GM23338 (cell line): ENCODE data around the gene TM7SF2. TPM values are rescaled to one million over a fixed set of nuclear protein-coding genes. Genes with fewer than 3 reads are reported as not detected.

Experiments used
- ATAC-seq: fragments of 200-7000 bp; cut with Tn5 transposase; 3 replicates; pipeline ENCODE4 v1.9.1; 2020
- DNase-seq: peaks from one replicate; pipeline ENCODE4 v3.0.0-alpha.2; 2015; ENCODE audit warnings: low spot score
- H2AFZ ChIP-seq: fragments of 200-600 bp; sonication (generic); 2 replicates; pipeline ENCODE4 v1.8.0; 2016; ENCODE audit warnings: antibody characterized with exemption, mild to moderate bottlenecking, moderate library complexity
- H3F3A ChIP-seq: fragments of 200-600 bp; sonication (generic); replicated peaks from 2 replicates; pipeline ENCODE4 v1.8.0; 2017; ENCODE audit warnings: antibody characterized with exemption, mixed run types, low read depth
- H3K27ac ChIP-seq: fragments of 200-600 bp; sonication (generic); 2 replicates; pipeline ENCODE4 v1.6.1; 2016; ENCODE audit warnings: low read depth
- H3K27me3 ChIP-seq: fragments of 200-600 bp; sonication (generic); 2 replicates; pipeline ENCODE4 v1.8.0; 2016; ENCODE audit warnings: mild to moderate bottlenecking, mixed run types, moderate library complexity; ENCODE audit not compliant: insufficient read depth
- H3K36me3 ChIP-seq: fragments of 200-600 bp; sonication (generic); 2 replicates; pipeline ENCODE4 v1.8.0; 2016; ENCODE audit warnings: mild to moderate bottlenecking; ENCODE audit not compliant: insufficient read depth
- H3K4me1 ChIP-seq: fragments of 200-600 bp; sonication (generic); 2 replicates; pipeline ENCODE4 v1.8.0; 2016; ENCODE audit warnings: mild to moderate bottlenecking, moderate library complexity; ENCODE audit not compliant: insufficient read depth
- H3K4me2 ChIP-seq: fragments of 200-600 bp; sonication (generic); 2 replicates; pipeline ENCODE4 v1.7.1; 2017; ENCODE audit warnings: mixed run types
- H3K4me3 ChIP-seq: fragments of 200-600 bp; sonication (generic); 2 replicates; pipeline ENCODE4 v1.6.1; 2016; ENCODE audit warnings: mixed run types
- H3K79me2 ChIP-seq: fragments of 200-600 bp; sonication (generic); replicated peaks from 2 replicates; pipeline ENCODE4 v1.8.0; 2017; ENCODE audit warnings: mild to moderate bottlenecking; ENCODE audit not compliant: insufficient read depth
- H3K9me2 ChIP-seq: fragments of 200-600 bp; sonication (generic); 2 replicates; pipeline ENCODE4 v1.8.0; 2017; ENCODE audit not compliant: insufficient read depth
- H4K20me1 ChIP-seq: fragments of 200-600 bp; sonication (generic); replicated peaks from 2 replicates; pipeline ENCODE4 v1.8.0; 2017; ENCODE audit warnings: mild to moderate bottlenecking; ENCODE audit not compliant: insufficient read depth
- H3K27ac Mint-ChIP-seq: 2 replicates; pipeline ENCODE4 v1.8.0; 2020; ENCODE audit warnings: inconsistent platforms, mild to moderate bottlenecking, moderate library complexity, mixed read lengths
- H3K27me3 Mint-ChIP-seq: 3 replicates; pipeline ENCODE4 v1.8.0; 2022; ENCODE audit warnings: low read depth, mild to moderate bottlenecking, moderate library complexity, mixed read lengths, inconsistent platforms; ENCODE audit not compliant: insufficient read depth, poor library complexity
- H3K36me3 Mint-ChIP-seq: 3 replicates; pipeline ENCODE4 v1.8.0; 2021; ENCODE audit warnings: low read depth, mild to moderate bottlenecking, inconsistent platforms, moderate library complexity, mixed read lengths
- H3K4me1 Mint-ChIP-seq: 3 replicates; pipeline ENCODE4 v1.8.0; 2020; ENCODE audit warnings: mild to moderate bottlenecking, inconsistent platforms, mixed read lengths
- H3K4me3 Mint-ChIP-seq: 3 replicates; pipeline ENCODE4 v1.8.0; 2021; ENCODE audit warnings: moderate library complexity, mild to moderate bottlenecking, inconsistent platforms, mixed read lengths
- H3K9me3 Mint-ChIP-seq: 3 replicates; pipeline ENCODE4 v1.8.0; 2020; ENCODE audit warnings: moderate library complexity, mild to moderate bottlenecking, inconsistent platforms, mixed read lengths
- CREB1 ChIP-seq: fragments of 250-450 bp; sonication (Bioruptor Pico); IDR thresholded peaks from 2 replicates; pipeline ENCODE4 v1.5.0; 2020; ENCODE audit warnings: low read depth, mild to moderate bottlenecking, moderate library complexity
- EZH2 ChIP-seq: fragments of 200-600 bp; sonication (generic); IDR thresholded peaks from one replicate; pipeline ENCODE4 v1.8.0; 2017; ENCODE audit warnings: antibody characterized with exemption, mild to moderate bottlenecking, low read depth; ENCODE audit not compliant: unreplicated experiment
- EZH2phosphoT487 ChIP-seq: fragments of 200-600 bp; sonication (generic); IDR thresholded peaks from one replicate; pipeline ENCODE4 v1.8.1; 2018; ENCODE audit warnings: antibody characterized with exemption; ENCODE audit not compliant: unreplicated experiment
- JUNB ChIP-seq: IDR thresholded peaks from one replicate; pipeline ENCODE4 v1.6.1; 2016; ENCODE audit warnings: antibody characterized with exemption; ENCODE audit not compliant: unreplicated experiment
- NANOG ChIP-seq: IDR thresholded peaks from 2 replicates; pipeline ENCODE4 v1.6.1; 2016; ENCODE audit warnings: antibody characterized with exemption, borderline replicate concordance
- POLR2AphosphoS5 ChIP-seq: IDR thresholded peaks from 2 replicates; pipeline ENCODE4 v1.6.1; 2016; ENCODE audit warnings: antibody characterized with exemption, low read depth
- STAT1 ChIP-seq: IDR thresholded peaks from one replicate; pipeline ENCODE4 v1.6.1; 2016; ENCODE audit warnings: antibody characterized with exemption; ENCODE audit not compliant: unreplicated experiment
- ZNF114 ChIP-seq: fragments of 250-450 bp; sonication (Bioruptor Pico); IDR thresholded peaks from 2 replicates; pipeline ENCODE4 v1.5.0; 2020; ENCODE audit warnings: mild to moderate bottlenecking, moderate library complexity
- ZNF331 ChIP-seq: fragments of 250-450 bp; sonication (Bioruptor Pico); IDR thresholded peaks from 2 replicates; pipeline ENCODE4 v1.5.0; 2020; ENCODE audit warnings: low read depth, mild to moderate bottlenecking, moderate library complexity
- polyA plus RNA-seq: library from polyadenylated mRNA; unstranded; fragments of >200 nt; fragmentation: Nextera tagmentation; extraction: Ambion mirVana; gene quantifications from 2 replicates; pipeline ENCODE4 v1.2.1, GENCODE V29; 2016
- total RNA-seq: library from RNA; depleted of rRNA; stranded (reverse); fragments of >200 nt; shearing (Covaris generic); gene quantifications from 2 replicates; pipeline ENCODE4 v1.2.3, GENCODE V29; 2014
- TF ChIP-seq, protein P1 (sequence below), 2 experiments: fragments of 200-600 bp in 1 of 2; sonication (generic) in 1 of 2; conservative IDR thresholded peaks; 2 replicates each; pipeline versions ENCODE4 v1.5.1 to v1.6.1; 2016 to 2017; ENCODE audit warnings: antibody characterized with exemption in 2 of 2, low read depth in 2 of 2, mild to moderate bottlenecking in 2 of 2, moderate library complexity in 1 of 2
- TF ChIP-seq, protein P2 (sequence below): IDR thresholded peaks from one replicate; pipeline ENCODE4 v1.6.1; 2018; ENCODE audit warnings: antibody characterized with exemption; ENCODE audit not compliant: unreplicated experiment
- TF ChIP-seq, protein P3 (sequence below): fragments of 250-450 bp; sonication (Bioruptor Pico); IDR thresholded peaks from 2 replicates; pipeline ENCODE4 v1.5.0; 2020; ENCODE audit warnings: mild to moderate bottlenecking, moderate library complexity

TM7SF2 gene
- total and polyA plus RNA-seq, 2 experiments from 2014 or later, result 43.5 to 82.3 TPM

DNA sequence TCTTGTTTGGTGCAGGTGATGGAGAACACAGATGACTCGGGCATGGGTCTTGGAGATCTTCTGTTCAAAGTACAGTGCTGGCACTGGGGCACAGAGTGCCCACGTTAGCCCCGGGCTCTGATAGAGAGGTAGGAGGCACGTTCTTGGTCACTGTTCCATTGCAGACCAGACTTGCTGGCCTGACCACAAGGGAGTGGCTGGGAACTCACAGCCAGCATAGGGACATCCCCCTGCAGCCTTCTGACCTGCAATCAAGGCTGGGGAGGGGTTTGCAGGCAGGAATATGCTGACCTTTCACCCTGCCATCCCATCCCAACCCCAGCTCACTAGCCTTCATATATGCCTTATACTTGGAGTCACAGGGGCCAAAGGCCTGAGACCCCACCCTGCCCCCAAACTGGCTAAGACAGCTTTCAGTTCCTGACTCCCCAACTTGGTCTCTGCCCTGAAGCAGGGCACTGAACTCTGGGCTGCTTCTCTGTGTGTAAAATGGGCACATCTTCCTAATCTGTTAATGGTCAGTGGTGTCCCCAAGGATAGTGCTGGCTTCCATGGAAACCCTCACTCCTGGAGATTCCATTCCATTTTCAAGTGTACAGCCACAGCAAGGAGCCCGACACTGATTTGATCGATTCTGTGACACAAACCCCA, 15.1 kb downstream of the TM7SF2 start:
- Histone ChIP-seq H2AFZ (no peak overlapping the region), H3K79me2 (peaks cover 20% of the 10 kb centered on the region), H3K9me2 (no peaks in the 10 kb centered on the region), H3F3A (peaks cover 10% of the 10 kb centered on the region; the same call in 1 of the 2 replicates), H3K27me3 (no peaks in the 10 kb centered on the region), H3K4me3 (no peak overlapping the region), H3K4me2 (no peak overlapping the region), H3K4me1 (peaks cover 4% of the 10 kb centered on the region; the same call in 1 of the 2 replicates), H3K27ac (no peak overlapping the region), H3K36me3 (peaks cover 6% of the 10 kb centered on the region), H4K20me1 (peaks cover 3% of the 10 kb centered on the region; the same call in 1 of the 2 replicates)
- Mint-ChIP-seq H3K9me3 (no peaks in the 10 kb centered on the region; the same call in 2 of the 3 replicates), H3K4me1 (peaks cover 3% of the 10 kb centered on the region; the same call in 2 of the 3 replicates), H3K27me3 (peaks cover 8% of the 10 kb centered on the region), H3K4me3 (no peak overlapping the region), H3K36me3 (peaks cover 59% of the 10 kb centered on the region), H3K27ac (no peak overlapping the region)
- DNase-seq, result no peak
- TF ChIP-seq POLR2AphosphoS5 (no peak), CREB1 (CRISPR knock-in tag) (no peak), JUNB (no peak), STAT1 (no peak), EZH2 (no peak), EZH2phosphoT487 (no peak), ZNF114 (CRISPR knock-in tag) (no peak), NANOG (no peak), ZNF331 (no peak)
- TF ChIP-seq, protein P1, sequence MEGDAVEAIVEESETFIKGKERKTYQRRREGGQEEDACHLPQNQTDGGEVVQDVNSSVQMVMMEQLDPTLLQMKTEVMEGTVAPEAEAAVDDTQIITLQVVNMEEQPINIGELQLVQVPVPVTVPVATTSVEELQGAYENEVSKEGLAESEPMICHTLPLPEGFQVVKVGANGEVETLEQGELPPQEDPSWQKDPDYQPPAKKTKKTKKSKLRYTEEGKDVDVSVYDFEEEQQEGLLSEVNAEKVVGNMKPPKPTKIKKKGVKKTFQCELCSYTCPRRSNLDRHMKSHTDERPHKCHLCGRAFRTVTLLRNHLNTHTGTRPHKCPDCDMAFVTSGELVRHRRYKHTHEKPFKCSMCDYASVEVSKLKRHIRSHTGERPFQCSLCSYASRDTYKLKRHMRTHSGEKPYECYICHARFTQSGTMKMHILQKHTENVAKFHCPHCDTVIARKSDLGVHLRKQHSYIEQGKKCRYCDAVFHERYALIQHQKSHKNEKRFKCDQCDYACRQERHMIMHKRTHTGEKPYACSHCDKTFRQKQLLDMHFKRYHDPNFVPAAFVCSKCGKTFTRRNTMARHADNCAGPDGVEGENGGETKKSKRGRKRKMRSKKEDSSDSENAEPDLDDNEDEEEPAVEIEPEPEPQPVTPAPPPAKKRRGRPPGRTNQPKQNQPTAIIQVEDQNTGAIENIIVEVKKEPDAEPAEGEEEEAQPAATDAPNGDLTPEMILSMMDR (conservative IDR thresholded peaks at IDR 0.05; ENCODE audit: low read depth in 2 of 2), result no peak
- TF ChIP-seq, protein P2, sequence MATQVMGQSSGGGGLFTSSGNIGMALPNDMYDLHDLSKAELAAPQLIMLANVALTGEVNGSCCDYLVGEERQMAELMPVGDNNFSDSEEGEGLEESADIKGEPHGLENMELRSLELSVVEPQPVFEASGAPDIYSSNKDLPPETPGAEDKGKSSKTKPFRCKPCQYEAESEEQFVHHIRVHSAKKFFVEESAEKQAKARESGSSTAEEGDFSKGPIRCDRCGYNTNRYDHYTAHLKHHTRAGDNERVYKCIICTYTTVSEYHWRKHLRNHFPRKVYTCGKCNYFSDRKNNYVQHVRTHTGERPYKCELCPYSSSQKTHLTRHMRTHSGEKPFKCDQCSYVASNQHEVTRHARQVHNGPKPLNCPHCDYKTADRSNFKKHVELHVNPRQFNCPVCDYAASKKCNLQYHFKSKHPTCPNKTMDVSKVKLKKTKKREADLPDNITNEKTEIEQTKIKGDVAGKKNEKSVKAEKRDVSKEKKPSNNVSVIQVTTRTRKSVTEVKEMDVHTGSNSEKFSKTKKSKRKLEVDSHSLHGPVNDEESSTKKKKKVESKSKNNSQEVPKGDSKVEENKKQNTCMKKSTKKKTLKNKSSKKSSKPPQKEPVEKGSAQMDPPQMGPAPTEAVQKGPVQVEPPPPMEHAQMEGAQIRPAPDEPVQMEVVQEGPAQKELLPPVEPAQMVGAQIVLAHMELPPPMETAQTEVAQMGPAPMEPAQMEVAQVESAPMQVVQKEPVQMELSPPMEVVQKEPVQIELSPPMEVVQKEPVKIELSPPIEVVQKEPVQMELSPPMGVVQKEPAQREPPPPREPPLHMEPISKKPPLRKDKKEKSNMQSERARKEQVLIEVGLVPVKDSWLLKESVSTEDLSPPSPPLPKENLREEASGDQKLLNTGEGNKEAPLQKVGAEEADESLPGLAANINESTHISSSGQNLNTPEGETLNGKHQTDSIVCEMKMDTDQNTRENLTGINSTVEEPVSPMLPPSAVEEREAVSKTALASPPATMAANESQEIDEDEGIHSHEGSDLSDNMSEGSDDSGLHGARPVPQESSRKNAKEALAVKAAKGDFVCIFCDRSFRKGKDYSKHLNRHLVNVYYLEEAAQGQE, result no peak
- TF ChIP-seq, protein P3, sequence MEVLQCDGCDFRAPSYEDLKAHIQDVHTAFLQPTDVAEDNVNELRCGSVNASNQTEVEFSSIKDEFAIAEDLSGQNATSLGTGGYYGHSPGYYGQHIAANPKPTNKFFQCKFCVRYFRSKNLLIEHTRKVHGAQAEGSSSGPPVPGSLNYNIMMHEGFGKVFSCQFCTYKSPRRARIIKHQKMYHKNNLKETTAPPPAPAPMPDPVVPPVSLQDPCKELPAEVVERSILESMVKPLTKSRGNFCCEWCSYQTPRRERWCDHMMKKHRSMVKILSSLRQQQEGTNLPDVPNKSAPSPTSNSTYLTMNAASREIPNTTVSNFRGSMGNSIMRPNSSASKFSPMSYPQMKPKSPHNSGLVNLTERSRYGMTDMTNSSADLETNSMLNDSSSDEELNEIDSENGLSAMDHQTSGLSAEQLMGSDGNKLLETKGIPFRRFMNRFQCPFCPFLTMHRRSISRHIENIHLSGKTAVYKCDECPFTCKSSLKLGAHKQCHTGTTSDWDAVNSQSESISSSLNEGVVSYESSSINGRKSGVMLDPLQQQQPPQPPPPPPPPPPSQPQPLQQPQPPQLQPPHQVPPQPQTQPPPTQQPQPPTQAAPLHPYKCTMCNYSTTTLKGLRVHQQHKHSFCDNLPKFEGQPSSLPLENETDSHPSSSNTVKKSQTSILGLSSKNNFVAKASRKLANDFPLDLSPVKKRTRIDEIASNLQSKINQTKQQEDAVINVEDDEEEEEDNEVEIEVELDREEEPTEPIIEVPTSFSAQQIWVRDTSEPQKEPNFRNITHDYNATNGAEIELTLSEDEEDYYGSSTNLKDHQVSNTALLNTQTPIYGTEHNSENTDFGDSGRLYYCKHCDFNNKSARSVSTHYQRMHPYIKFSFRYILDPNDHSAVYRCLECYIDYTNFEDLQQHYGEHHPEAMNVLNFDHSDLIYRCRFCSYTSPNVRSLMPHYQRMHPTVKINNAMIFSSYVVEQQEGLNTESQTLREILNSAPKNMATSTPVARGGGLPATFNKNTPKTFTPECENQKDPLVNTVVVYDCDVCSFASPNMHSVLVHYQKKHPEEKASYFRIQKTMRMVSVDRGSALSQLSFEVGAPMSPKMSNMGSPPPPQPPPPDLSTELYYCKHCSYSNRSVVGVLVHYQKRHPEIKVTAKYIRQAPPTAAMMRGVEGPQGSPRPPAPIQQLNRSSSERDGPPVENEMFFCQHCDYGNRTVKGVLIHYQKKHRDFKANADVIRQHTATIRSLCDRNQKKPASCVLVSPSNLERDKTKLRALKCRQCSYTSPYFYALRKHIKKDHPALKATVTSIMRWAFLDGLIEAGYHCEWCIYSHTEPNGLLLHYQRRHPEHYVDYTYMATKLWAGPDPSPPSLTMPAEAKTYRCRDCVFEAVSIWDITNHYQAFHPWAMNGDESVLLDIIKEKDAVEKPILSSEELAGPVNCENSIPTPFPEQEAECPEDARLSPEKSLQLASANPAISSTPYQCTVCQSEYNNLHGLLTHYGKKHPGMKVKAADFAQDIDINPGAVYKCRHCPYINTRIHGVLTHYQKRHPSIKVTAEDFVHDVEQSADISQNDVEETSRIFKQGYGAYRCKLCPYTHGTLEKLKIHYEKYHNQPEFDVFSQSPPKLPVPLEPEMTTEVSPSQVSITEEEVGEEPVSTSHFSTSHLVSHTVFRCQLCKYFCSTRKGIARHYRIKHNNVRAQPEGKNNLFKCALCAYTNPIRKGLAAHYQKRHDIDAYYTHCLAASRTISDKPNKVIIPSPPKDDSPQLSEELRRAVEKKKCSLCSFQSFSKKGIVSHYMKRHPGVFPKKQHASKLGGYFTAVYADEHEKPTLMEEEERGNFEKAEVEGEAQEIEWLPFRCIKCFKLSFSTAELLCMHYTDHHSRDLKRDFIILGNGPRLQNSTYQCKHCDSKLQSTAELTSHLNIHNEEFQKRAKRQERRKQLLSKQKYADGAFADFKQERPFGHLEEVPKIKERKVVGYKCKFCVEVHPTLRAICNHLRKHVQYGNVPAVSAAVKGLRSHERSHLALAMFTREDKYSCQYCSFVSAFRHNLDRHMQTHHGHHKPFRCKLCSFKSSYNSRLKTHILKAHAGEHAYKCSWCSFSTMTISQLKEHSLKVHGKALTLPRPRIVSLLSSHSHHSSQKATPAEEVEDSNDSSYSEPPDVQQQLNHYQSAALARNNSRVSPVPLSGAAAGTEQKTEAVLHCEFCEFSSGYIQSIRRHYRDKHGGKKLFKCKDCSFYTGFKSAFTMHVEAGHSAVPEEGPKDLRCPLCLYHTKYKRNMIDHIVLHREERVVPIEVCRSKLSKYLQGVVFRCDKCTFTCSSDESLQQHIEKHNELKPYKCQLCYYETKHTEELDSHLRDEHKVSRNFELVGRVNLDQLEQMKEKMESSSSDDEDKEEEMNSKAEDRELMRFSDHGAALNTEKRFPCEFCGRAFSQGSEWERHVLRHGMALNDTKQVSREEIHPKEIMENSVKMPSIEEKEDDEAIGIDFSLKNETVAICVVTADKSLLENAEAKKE (CRISPR knock-in tag), result no peak
- no peak for ATAC-seq
